AG04449 (cell line): Measurements from ENCODE around the gene PTPRC.

ENCODE experiments used
- CTCF ChIA-PET: fragments of 350-600 bp; formaldehyde crosslinking; extraction: SDS; loops from one replicate; lab custom pipeline; 2021; ENCODE audit warnings: antibody characterized with exemption; lab: Yijun Ruan, JAX
- POLR2A ChIA-PET: fragments of 400-600, 350-600 bp; formaldehyde crosslinking; extraction: SDS; loops from one replicate; lab custom pipeline; 2020; ENCODE audit warnings: antibody characterized with exemption, inconsistent platforms; lab: Yijun Ruan, JAX
- DNase-seq: peaks from one replicate; pipeline ENCODE4 v3.0.0-alpha.2; 2010; ENCODE audit warnings: low read depth, low spot score
- H3K4me3 ChIP-seq: 2 replicates; pipeline ENCODE4 v1.5.1; 2011; ENCODE audit warnings: low read depth, mild to moderate bottlenecking, control low read depth, low read length
- TF ChIP-seq, protein P1 (sequence below): IDR thresholded peaks from one replicate; pipeline ENCODE4 v1.5.1; 2011; ENCODE audit warnings: mild to moderate bottlenecking, moderate library complexity, low read length, control low read depth, inconsistent platforms; ENCODE audit not compliant: insufficient read depth; ENCODE audit errors: missing control alignments

PTPRC gene

DNA sequence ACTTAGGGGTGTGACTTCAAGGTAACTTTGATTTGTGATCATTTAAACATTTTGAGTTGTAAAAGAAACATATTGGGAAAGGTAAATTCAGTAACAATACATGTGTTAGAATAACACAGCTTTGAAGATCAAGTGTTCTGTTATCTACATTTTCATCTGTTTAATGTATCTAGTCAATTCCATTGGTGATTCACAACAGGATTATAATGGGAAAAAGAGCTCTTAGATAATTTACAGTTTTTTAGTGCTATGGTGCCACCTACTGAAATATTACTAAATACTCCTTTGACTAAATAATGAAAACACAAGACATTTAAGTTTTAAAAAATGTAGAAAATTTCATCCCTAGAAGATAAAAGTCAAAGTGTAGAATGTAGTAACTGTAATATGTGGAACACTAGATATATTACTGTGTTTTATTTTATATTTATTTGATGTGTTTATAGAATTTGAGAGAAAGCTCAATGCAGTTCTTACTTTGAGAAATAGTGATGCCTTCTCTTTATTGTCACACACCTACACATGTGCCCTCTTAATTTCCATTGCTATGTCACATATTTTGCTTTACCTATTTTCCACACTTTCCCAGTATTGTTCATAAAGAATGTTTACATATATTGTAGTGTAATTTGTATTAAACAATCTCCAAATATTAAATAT is 47.4 kb downstream of the PTPRC start:
- DNase-seq: no peak
- no peak overlapping the region for H3K4me3 ChIP-seq
- TF ChIP-seq, protein P1, sequence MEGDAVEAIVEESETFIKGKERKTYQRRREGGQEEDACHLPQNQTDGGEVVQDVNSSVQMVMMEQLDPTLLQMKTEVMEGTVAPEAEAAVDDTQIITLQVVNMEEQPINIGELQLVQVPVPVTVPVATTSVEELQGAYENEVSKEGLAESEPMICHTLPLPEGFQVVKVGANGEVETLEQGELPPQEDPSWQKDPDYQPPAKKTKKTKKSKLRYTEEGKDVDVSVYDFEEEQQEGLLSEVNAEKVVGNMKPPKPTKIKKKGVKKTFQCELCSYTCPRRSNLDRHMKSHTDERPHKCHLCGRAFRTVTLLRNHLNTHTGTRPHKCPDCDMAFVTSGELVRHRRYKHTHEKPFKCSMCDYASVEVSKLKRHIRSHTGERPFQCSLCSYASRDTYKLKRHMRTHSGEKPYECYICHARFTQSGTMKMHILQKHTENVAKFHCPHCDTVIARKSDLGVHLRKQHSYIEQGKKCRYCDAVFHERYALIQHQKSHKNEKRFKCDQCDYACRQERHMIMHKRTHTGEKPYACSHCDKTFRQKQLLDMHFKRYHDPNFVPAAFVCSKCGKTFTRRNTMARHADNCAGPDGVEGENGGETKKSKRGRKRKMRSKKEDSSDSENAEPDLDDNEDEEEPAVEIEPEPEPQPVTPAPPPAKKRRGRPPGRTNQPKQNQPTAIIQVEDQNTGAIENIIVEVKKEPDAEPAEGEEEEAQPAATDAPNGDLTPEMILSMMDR: peak; percentile 9
- ChIA-PET CTCF (interaction anchor here (0.6 to 5.9 kb wide), 28 partner anchors 9 to 1166 kb away, joined by 3 to 66 read pairs (median 4); partner anchors contain the start of gene LHX9), POLR2A (no interaction called here)

GRCh38 chr1:198687429-198687828 is 48.6 kb downstream of the PTPRC start:
- TF ChIP-seq, protein P1: no peak
- ChIA-PET POLR2A (no interaction called here), CTCF (interaction anchor here (1.1 kb wide), 2 partner anchors 222 to 1072 kb away, joined by 3 read pairs; no protein-coding TSS in a partner anchor)
- DNase-seq: no peak
- no peak overlapping the region for H3K4me3 ChIP-seq

DNA sequence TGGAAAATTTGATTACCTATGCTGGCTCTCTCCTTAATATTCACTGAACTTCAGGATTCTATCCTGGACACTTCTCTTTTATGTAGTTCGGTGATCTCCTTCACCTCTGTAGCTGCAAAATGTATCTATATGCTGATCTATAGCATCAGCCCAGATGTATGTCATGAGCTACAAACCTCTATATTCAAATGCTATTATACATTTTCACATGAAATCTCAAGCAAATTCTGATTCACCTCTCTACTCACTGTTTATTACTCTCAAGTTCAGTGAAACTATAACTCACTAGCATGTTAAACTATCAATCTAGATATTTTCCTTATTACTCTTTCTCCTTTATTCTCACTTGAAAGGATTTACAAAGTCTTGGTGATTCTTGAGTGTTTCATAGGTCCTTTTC is 52.2 kb downstream of the PTPRC start:
- TF ChIP-seq, protein P1: no peak
- ChIA-PET POLR2A (no interaction called here), CTCF (interaction anchor here (1.2 to 4.6 kb wide), 2 partner anchors 10 to 603 kb away, joined by 3 to 32 read pairs; no protein-coding TSS in a partner anchor)
- no peak for DNase-seq
- H3K4me3 ChIP-seq: no peak overlapping the region

- POLR2A ChIA-PET: no interaction called here
- DNase-seq: no peak
- H3K4me3 ChIP-seq: no peak overlapping the region
- TF ChIP-seq, protein P1: no peak
- CTCF ChIA-PET: no interaction called here
Observed at GRCh38 chr1:198693321-198693720, 54.5 kb downstream of the PTPRC start.

GRCh38 chr1:198694542-198694941 is 55.7 kb downstream of the PTPRC start:
- DNase-seq: no peak
- POLR2A ChIA-PET: no interaction called here
- TF ChIP-seq, protein P1: no peak
- CTCF ChIA-PET: interaction anchor here (1.0 to 1.5 kb wide), 2 partner anchors 10 to 769 kb away, joined by 3 read pairs; no protein-coding TSS in a partner anchor
- no peak overlapping the region for H3K4me3 ChIP-seq

DNA sequence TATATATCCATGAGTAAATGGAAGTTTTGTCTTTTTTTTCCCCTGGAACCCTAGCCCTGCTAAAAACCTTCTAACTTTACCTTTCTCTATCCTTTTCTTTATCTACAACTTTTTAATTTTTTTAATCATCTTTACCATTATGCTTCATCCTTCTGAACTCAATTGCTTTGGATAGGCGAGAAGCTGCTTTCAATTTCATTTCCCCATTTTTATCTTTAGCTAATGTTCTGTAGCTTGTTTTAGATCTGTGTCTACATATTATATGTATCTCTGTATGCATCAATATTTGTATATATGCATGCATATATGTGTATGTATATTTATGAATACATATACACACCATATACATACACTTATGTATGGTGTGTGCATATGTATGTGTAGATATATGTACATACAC is 57.4 kb downstream of the PTPRC start:
- DNase-seq: no peak
- ChIA-PET CTCF (interaction anchor here (1.6 kb wide), 1 partner anchor 10 kb away, joined by 6 read pairs; no protein-coding TSS in a partner anchor), POLR2A (no interaction called here)
- H3K4me3 ChIP-seq: no peak overlapping the region
- TF ChIP-seq, protein P1: no peak
